Loucy (cell line): Measurements from ENCODE around the gene PNLIPRP2.

ENCODE experiments used
- H2AFZ ChIP-seq: fragments of 200-600 bp; sonication (generic); 2 replicates; pipeline ENCODE4 v1.6.0; 2016; ENCODE audit warnings: antibody characterized with exemption, mild to moderate bottlenecking, low read length, moderate library complexity
- H3F3A ChIP-seq: fragments of 200-600 bp; 2 replicates; pipeline ENCODE4 v1.6.0; 2016; ENCODE audit warnings: antibody characterized with exemption, low read depth, mild to moderate bottlenecking
- H3K27me3 ChIP-seq: fragments of 200-600 bp; sonication (generic); 2 replicates; pipeline ENCODE4 v1.6.1; 2014; ENCODE audit warnings: low read length, mild to moderate bottlenecking; ENCODE audit not compliant: insufficient read depth, poor library complexity, severe bottlenecking
- H3K36me3 ChIP-seq: fragments of 200-600 bp; sonication (generic); 2 replicates; pipeline ENCODE4 v1.6.1; 2016; ENCODE audit warnings: low read length; ENCODE audit not compliant: insufficient read depth
- H3K4me1 ChIP-seq: fragments of 200-600 bp; sonication (generic); 2 replicates; pipeline ENCODE4 v1.5.1; 2014; ENCODE audit warnings: low read length, mild to moderate bottlenecking; ENCODE audit not compliant: insufficient read depth, poor library complexity, severe bottlenecking
- H3K4me2 ChIP-seq: fragments of 200-600 bp; sonication (generic); 2 replicates; pipeline ENCODE4 v1.6.0; 2014; ENCODE audit warnings: antibody characterized with exemption, low read length, low read depth, mild to moderate bottlenecking; ENCODE audit not compliant: poor library complexity, severe bottlenecking
- H3K4me3 ChIP-seq: fragments of 200-600 bp; sonication (generic); 2 replicates; pipeline ENCODE4 v1.5.1; 2014; ENCODE audit warnings: low read length, mild to moderate bottlenecking, mixed read lengths; ENCODE audit not compliant: poor library complexity, severe bottlenecking
- H3K79me2 ChIP-seq: fragments of 200-600 bp; sonication (generic); 2 replicates; pipeline ENCODE4 v1.6.1; 2014; ENCODE audit warnings: low read length; ENCODE audit not compliant: insufficient read depth
- H3K9ac ChIP-seq: fragments of 200-600 bp; sonication (generic); 2 replicates; pipeline ENCODE4 v1.6.0; 2014; ENCODE audit warnings: mild to moderate bottlenecking, low read depth, low read length, moderate library complexity; ENCODE audit not compliant: poor library complexity, severe bottlenecking
- H3K9me2 ChIP-seq: fragments of 200-600 bp; sonication (generic); replicated peaks from 2 replicates; pipeline ENCODE4 v1.6.1; 2016; ENCODE audit warnings: low read depth, low read length, mixed read lengths
- H3K9me3 ChIP-seq: fragments of 200-600 bp; sonication (generic); 2 replicates; pipeline ENCODE4 v1.6.1; 2014; ENCODE audit warnings: mild to moderate bottlenecking, antibody characterized with exemption, low read length, low read depth; ENCODE audit not compliant: insufficient read depth
- H4K20me1 ChIP-seq: fragments of 200-600 bp; sonication (generic); 2 replicates; pipeline ENCODE4 v1.6.0; 2014; ENCODE audit warnings: antibody characterized with exemption, low read length, mild to moderate bottlenecking; ENCODE audit not compliant: insufficient read depth, poor library complexity, severe bottlenecking
- EZH2phosphoT487 ChIP-seq: fragments of 200-600 bp; IDR thresholded peaks from 2 replicates; pipeline ENCODE4 v1.6.1; 2018; ENCODE audit warnings: antibody characterized with exemption, mild to moderate bottlenecking, moderate library complexity, borderline replicate concordance
- TF ChIP-seq, protein P1 (sequence below): fragments of 200-600 bp; sonication (generic); conservative IDR thresholded peaks from 2 replicates; pipeline ENCODE4 v1.5.1; 2014; ENCODE audit warnings: mild to moderate bottlenecking, antibody characterized with exemption, low read length

Gene PNLIPRP2

GRCh38 chr10:116597543-116597942, 23.2 kb upstream of the PNLIPRP2 start:
- H4K20me1 ChIP-seq: no peaks in the 10 kb centered on the region
- H3K9me2 ChIP-seq: no peaks in the 10 kb centered on the region
- TF ChIP-seq EZH2phosphoT487: no peak
- TF ChIP-seq, protein P1, sequence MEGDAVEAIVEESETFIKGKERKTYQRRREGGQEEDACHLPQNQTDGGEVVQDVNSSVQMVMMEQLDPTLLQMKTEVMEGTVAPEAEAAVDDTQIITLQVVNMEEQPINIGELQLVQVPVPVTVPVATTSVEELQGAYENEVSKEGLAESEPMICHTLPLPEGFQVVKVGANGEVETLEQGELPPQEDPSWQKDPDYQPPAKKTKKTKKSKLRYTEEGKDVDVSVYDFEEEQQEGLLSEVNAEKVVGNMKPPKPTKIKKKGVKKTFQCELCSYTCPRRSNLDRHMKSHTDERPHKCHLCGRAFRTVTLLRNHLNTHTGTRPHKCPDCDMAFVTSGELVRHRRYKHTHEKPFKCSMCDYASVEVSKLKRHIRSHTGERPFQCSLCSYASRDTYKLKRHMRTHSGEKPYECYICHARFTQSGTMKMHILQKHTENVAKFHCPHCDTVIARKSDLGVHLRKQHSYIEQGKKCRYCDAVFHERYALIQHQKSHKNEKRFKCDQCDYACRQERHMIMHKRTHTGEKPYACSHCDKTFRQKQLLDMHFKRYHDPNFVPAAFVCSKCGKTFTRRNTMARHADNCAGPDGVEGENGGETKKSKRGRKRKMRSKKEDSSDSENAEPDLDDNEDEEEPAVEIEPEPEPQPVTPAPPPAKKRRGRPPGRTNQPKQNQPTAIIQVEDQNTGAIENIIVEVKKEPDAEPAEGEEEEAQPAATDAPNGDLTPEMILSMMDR: no peak
- H3K4me1 ChIP-seq: no peaks in the 10 kb centered on the region
- no peaks in the 10 kb centered on the region for H3K27me3 ChIP-seq
- no peaks in the 10 kb centered on the region for H3K9me3 ChIP-seq
- no peaks in the 10 kb centered on the region for H3K79me2 ChIP-seq
- H3K9ac ChIP-seq: no peak overlapping the region
- no peak overlapping the region for H2AFZ ChIP-seq
- no peaks in the 10 kb centered on the region for H3K36me3 ChIP-seq
- no peaks in the 10 kb centered on the region for H3F3A ChIP-seq
- H3K4me3 ChIP-seq: no peak overlapping the region
- no peak overlapping the region for H3K4me2 ChIP-seq

GRCh38 chr10:116598329-116598728, 22.4 kb upstream of the PNLIPRP2 start:
- TF ChIP-seq, protein P1: no peak
- no peak for TF ChIP-seq EZH2phosphoT487
- H3K9me3 ChIP-seq: no peaks in the 10 kb centered on the region
- no peak overlapping the region for H3K9ac ChIP-seq
- no peaks in the 10 kb centered on the region for H3K36me3 ChIP-seq
- H3K4me2 ChIP-seq: no peak overlapping the region
- H3F3A ChIP-seq: no peaks in the 10 kb centered on the region
- no peak overlapping the region for H2AFZ ChIP-seq
- H3K4me1 ChIP-seq: no peaks in the 10 kb centered on the region
- no peaks in the 10 kb centered on the region for H3K27me3 ChIP-seq
- no peaks in the 10 kb centered on the region for H3K9me2 ChIP-seq
- H3K79me2 ChIP-seq: no peaks in the 10 kb centered on the region
- H3K4me3 ChIP-seq: no peak overlapping the region
- no peaks in the 10 kb centered on the region for H4K20me1 ChIP-seq

DNA sequence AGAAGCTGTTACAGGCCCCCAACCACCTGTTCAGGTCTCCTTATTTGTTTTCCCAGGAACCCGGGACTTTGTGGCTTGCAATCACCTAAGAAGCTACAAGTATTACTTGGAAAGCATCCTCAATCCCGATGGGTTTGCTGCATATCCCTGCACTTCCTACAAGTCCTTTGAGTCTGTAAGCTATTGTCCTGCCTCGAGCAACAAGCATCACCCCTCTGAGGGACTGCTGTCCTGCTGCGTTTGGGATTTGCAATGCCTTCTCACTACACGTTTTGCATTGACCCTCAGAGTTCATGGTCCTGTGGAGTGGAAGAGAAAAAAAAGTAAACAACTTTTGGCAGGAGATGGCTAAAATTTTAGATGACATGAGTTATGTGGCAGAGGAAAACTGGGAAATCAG, 20.8 kb upstream of the PNLIPRP2 start:
- Histone ChIP-seq H3K79me2 (no peaks in the 10 kb centered on the region), H3F3A (no peaks in the 10 kb centered on the region), H3K9ac (no peak overlapping the region), H3K4me2 (no peak overlapping the region), H2AFZ (no peak overlapping the region), H3K9me2 (no peaks in the 10 kb centered on the region), H3K4me3 (no peak overlapping the region), H3K36me3 (no peaks in the 10 kb centered on the region), H3K27me3 (no peaks in the 10 kb centered on the region), H3K4me1 (no peaks in the 10 kb centered on the region), H4K20me1 (no peaks in the 10 kb centered on the region), H3K9me3 (no peaks in the 10 kb centered on the region)
- TF ChIP-seq EZH2phosphoT487: no peak
- TF ChIP-seq, protein P1: no peak
